GM10248 (cell line): ENCODE data around the gene USP40.

Experiments used
- CTCF ChIA-PET: fragments of 300-600 bp; sonication (Branson Sonifier 250); formaldehyde crosslinking; extraction: SDS; loops from one replicate; lab custom pipeline; 2021; ENCODE audit warnings: antibody characterized with exemption; lab: Yijun Ruan, JAX
- POLR2A ChIA-PET: fragments of 350-650 bp; sonication (Branson Sonifier 250); formaldehyde crosslinking; extraction: SDS; loops from one replicate; lab custom pipeline; 2020; ENCODE audit warnings: antibody characterized with exemption; lab: Yijun Ruan, JAX
- DNase-seq: peaks from one replicate; pipeline ENCODE4 v3.0.0; 2012; ENCODE audit errors: extremely low spot score
- TF ChIP-seq, protein P1 (sequence below): IDR thresholded peaks from 2 replicates; pipeline ENCODE4 v1.5.1; 2012; ENCODE audit warnings: mild to moderate bottlenecking, low read depth; ENCODE audit errors: extremely low read depth, missing control alignments, control extremely low read depth

Gene USP40

DNA sequence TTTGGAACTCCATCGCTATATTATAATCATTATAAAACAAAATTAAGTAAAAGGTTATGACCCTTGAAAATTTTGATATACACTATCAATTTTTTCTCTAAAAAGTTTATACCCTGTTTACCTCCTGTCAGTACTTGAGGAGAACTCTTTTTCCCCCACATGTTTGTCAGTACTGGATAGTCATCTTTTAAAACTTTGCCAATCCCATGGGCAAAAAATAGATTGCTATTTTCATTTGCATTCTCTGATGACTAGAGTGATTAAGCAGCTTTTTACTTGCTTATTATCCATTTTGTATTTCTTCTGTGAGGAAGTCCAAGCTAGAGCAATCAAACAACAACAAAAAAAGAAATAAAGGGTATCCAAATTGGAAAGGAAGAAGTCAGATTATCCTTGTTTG, 135.9 kb downstream of the USP40 start:
- POLR2A ChIA-PET = no interaction called here
- no peak for DNase-seq
- TF ChIP-seq, protein P1, sequence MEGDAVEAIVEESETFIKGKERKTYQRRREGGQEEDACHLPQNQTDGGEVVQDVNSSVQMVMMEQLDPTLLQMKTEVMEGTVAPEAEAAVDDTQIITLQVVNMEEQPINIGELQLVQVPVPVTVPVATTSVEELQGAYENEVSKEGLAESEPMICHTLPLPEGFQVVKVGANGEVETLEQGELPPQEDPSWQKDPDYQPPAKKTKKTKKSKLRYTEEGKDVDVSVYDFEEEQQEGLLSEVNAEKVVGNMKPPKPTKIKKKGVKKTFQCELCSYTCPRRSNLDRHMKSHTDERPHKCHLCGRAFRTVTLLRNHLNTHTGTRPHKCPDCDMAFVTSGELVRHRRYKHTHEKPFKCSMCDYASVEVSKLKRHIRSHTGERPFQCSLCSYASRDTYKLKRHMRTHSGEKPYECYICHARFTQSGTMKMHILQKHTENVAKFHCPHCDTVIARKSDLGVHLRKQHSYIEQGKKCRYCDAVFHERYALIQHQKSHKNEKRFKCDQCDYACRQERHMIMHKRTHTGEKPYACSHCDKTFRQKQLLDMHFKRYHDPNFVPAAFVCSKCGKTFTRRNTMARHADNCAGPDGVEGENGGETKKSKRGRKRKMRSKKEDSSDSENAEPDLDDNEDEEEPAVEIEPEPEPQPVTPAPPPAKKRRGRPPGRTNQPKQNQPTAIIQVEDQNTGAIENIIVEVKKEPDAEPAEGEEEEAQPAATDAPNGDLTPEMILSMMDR = no peak
- CTCF ChIA-PET = interaction anchor here (1.2 to 1.4 kb wide), 3 partner anchors 8 to 76 kb away, joined by 3 to 6 read pairs (median 3); partner anchors contain the start of gene DGKD

DNA sequence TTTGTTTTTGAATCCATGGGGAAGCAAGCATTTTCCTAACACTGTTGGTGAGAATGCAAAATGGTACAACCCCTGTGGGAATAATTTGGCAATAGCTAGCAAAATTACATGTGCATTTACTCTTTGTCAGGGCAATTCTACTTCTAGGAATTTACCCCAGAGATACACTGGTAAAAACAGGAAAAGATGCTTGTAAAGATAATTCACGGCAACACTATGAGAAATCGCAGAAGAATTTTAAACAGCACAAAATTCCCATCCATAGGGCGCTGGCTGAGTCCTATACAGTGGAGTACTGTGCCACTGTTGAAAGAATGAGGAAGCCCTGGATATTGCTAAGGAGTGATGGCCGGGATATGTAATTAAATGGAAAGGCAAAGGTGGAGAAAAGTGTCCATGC, 136.5 kb downstream of the USP40 start:
- TF ChIP-seq, protein P1 = no peak
- no peak for DNase-seq
- POLR2A ChIA-PET = no interaction called here
- CTCF ChIA-PET = interaction anchor here (1.2 to 1.8 kb wide), 5 partner anchors 9 to 76 kb away, joined by 3 to 7 read pairs (median 3); partner anchors contain the start of gene DGKD

DNA sequence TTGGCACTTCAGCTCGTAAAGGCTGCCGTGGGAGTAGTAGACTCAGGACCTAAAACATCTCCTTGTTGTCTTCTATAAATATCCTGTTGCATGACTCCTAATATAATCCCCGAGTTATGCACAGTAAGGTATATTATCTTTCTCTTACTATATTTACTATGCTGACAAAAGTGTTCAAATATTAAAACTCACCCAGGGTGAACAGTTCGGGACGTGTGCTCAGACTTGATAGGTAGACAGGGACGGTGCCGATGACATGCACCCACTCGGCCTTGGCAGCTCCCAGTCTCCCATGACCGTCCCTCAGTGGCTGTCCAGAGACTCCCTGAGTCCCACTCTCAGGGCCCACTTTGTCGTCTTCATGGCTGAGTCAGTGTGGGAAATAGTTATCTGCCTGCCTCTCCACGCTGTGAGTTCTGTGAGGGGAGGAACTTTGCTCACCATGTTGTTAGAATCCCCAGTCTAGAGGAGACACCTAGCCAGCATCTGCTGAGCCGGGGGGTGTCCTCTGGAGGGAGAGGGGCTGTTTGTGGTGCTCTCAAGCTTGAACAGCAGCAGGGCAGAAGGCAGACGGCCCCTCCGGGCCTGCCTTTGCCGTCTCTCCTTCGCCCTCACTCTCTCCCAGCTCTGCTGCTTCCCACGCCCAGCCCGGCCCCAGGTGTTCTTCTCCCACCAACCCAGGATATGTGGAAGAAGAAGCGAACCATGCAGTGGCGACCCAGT, 137.2 kb downstream of the USP40 start:
- TF ChIP-seq, protein P1 = no peak
- DNase-seq = no peak
- ChIA-PET CTCF (interaction anchor here (1.2 to 1.8 kb wide), 3 partner anchors 14 to 25 kb away, joined by 3 to 7 read pairs (median 6); no protein-coding TSS in a partner anchor), POLR2A (no interaction called here)

DNA sequence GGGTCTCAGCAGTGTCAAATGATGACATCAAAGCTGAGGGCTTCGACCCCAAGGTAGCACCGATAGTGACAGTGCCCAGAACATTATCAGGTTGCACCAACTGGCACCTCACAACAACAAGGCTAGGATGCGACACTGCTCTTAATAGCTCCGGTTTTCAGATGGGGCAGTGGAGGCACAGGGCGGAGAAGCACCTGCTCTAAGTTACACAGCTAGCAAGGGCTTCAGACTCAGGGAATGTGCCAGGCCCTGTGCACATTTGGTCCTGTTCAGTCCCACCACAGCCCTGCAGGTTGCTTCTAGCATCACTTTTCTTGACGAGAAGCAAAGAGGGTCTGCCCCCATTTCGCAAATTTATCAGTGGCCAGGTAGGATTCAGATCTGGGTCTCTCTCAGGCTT, 138.1 kb downstream of the USP40 start:
- TF ChIP-seq, protein P1 = no peak
- DNase-seq = no peak
- POLR2A ChIA-PET = no interaction called here
- CTCF ChIA-PET = interaction anchor here (0.6 to 1.8 kb wide), 3 partner anchors 15 to 30 kb away, joined by 3 to 7 read pairs (median 3); no protein-coding TSS in a partner anchor

DNA sequence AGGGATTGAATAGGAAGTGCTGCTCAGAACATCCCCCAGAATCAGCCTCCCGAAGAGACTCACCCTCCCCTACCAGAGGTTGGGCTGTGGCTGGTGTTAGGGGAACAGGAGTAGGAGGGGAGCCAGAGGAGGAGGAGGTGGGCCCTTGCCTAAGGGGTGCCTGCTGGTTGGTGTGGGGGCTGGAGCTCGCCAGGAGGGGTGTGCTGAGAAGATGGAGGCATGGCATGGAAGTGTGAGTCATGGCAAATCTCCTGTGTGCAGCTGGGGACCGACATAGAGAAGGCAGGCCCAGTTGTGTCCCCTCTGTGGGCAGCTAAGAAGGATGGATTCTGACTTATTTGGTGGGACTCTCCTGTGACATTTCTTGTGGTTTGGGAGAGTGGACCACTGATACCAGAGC, 138.6 kb downstream of the USP40 start:
- TF ChIP-seq, protein P1 = no peak
- ChIA-PET CTCF (interaction anchor here (1.0 kb wide), 1 partner anchor 15 kb away, joined by 3 read pairs; no protein-coding TSS in a partner anchor), POLR2A (no interaction called here)
- no peak for DNase-seq

DNA sequence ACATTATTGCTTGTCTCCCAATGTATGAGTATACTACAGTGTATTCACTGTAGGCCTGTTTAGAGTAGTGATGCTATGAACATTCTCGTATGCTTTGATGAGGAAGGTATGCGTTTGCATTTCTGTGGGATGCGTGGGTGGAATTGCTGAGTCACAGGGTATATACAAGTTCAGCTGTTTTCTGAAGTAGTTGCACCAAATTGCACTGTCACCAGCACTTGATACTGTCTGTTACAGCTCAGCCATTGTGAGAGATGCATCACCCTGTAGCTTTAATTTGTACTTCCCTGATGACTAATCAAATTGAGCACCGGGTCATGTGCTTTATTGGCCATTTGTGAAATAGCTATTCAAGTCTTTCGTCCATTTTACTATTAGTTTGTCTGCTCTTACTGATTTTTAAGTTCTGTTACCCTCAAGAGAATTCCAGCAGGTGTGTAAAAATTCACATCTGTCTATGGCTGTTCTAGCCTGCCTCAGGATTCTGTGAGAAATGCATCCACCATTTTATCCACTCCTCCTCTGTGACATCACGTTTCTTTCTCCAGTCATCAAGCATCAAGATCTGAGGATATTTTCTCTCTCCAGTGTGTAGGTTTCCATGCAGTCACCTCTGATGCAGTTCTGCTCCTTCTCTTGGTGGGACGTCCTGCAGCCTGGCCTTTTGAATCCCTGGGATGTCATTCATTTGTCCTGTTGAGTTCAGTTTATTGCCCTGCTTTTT, 139.8 kb downstream of the USP40 start:
- POLR2A ChIA-PET = no interaction called here
- no peak for DNase-seq
- CTCF ChIA-PET = interaction anchor here (1.0 to 2.6 kb wide), 6 partner anchors 8 to 45 kb away, joined by 3 to 16 read pairs (median 3); no protein-coding TSS in a partner anchor
- TF ChIP-seq, protein P1 = no peak
